SK-N-SH treated with all-trans-retinoic acid at 6 μM for 48 hours (cell line): ENCODE data around the gene ARHGAP28.

Source experiments
- ATAC-seq: fragments of 200-7000 bp; cut with Tn5 transposase; 3 replicates; pipeline ENCODE4 v1.9.1; 2020; ENCODE audit warnings: mild to moderate bottlenecking, moderate library complexity
- ARNTL ChIP-seq: fragments of 450-650 bp; formaldehyde crosslinking; IDR thresholded peaks from 2 replicates; pipeline ENCODE4 v1.5.0; 2020; ENCODE audit warnings: low read depth, mild to moderate bottlenecking, moderate library complexity, borderline replicate concordance
- BACH2 ChIP-seq: fragments of 250-450 bp; sonication (Bioruptor Pico); IDR thresholded peaks from 2 replicates; pipeline ENCODE4 v1.9.0; 2021; ENCODE audit warnings: mild to moderate bottlenecking, borderline replicate concordance
- CREB5 ChIP-seq: fragments of 250-450 bp; sonication (Bioruptor Pico); IDR thresholded peaks from 2 replicates; pipeline ENCODE4 v1.5.1; 2020; ENCODE audit warnings: low read depth, mild to moderate bottlenecking, moderate library complexity
- CSDC2 ChIP-seq: fragments of 250-450 bp; sonication (Bioruptor Pico); IDR thresholded peaks from 2 replicates; pipeline ENCODE4 v1.5.0; 2020; ENCODE audit warnings: mild to moderate bottlenecking, moderate library complexity
- CSRNP3 ChIP-seq: fragments of 250-450 bp; sonication (Bioruptor Pico); IDR thresholded peaks from 2 replicates; pipeline ENCODE4 v1.5.1; 2021; ENCODE audit warnings: mild to moderate bottlenecking, moderate library complexity
- ESRRG ChIP-seq: fragments of 250-450 bp; sonication (Bioruptor Pico); IDR thresholded peaks from 2 replicates; pipeline ENCODE4 v1.6.1; 2021; ENCODE audit warnings: mild to moderate bottlenecking
- GLIS3 ChIP-seq: fragments of 250-450 bp; sonication (Bioruptor Pico); IDR thresholded peaks from 2 replicates; pipeline ENCODE4 v1.5.0; 2020; ENCODE audit warnings: mild to moderate bottlenecking, moderate library complexity
- ISL1 ChIP-seq: fragments of 250-450 bp; sonication (Bioruptor Pico); IDR thresholded peaks from 2 replicates; pipeline ENCODE4 v2.1.2; 2022; ENCODE audit warnings: mild to moderate bottlenecking, moderate library complexity
- OSR1 ChIP-seq: fragments of 250-450 bp; sonication (Bioruptor Pico); IDR thresholded peaks from 2 replicates; pipeline ENCODE4 v1.8.0; 2022; ENCODE audit warnings: moderate library complexity, mild to moderate bottlenecking, inconsistent platforms
- POU6F1 ChIP-seq: fragments of 250-450 bp; sonication (Bioruptor Pico); IDR thresholded peaks from 2 replicates; pipeline ENCODE4 v1.8.0; 2021; ENCODE audit warnings: low read depth, mild to moderate bottlenecking, moderate library complexity, borderline replicate concordance
- PPARA ChIP-seq: fragments of 250-450 bp; sonication (Bioruptor Pico); IDR thresholded peaks from 2 replicates; pipeline ENCODE4 v1.5.0; 2020; ENCODE audit warnings: mild to moderate bottlenecking, borderline replicate concordance
- RARB ChIP-seq: fragments of 250-450 bp; sonication (Bioruptor Pico); IDR thresholded peaks from 2 replicates; pipeline ENCODE4 v1.8.0; 2021; ENCODE audit warnings: mild to moderate bottlenecking, moderate library complexity
- SNAI2 ChIP-seq: fragments of 250-450 bp; sonication (Bioruptor Pico); IDR thresholded peaks from 2 replicates; pipeline ENCODE4 v1.5.0; 2020; ENCODE audit warnings: mild to moderate bottlenecking, moderate library complexity
- TCF4 ChIP-seq: fragments of 250-450 bp; sonication (Bioruptor Pico); IDR thresholded peaks from 2 replicates; pipeline ENCODE4 v1.8.0; 2021; ENCODE audit warnings: mild to moderate bottlenecking, moderate library complexity, borderline replicate concordance
- TOX ChIP-seq: fragments of 250-450 bp; sonication (Bioruptor Pico); IDR thresholded peaks from 2 replicates; pipeline ENCODE4 v1.8.0; 2021; ENCODE audit warnings: mild to moderate bottlenecking, moderate library complexity, borderline replicate concordance
- TSHZ2 ChIP-seq: fragments of 250-450 bp; sonication (Bioruptor Pico); IDR thresholded peaks from 2 replicates; pipeline ENCODE4 v1.5.0; 2020; ENCODE audit warnings: mild to moderate bottlenecking, moderate library complexity
- ZC3H10 ChIP-seq: fragments of 250-450 bp; sonication (Bioruptor Pico); IDR thresholded peaks from 2 replicates; pipeline ENCODE4 v1.5.1; 2021; ENCODE audit warnings: mild to moderate bottlenecking, moderate library complexity
- ZFP3 ChIP-seq: fragments of 250-450 bp; sonication (Bioruptor Pico); IDR thresholded peaks from 2 replicates; pipeline ENCODE4 v1.5.0; 2020; ENCODE audit warnings: mild to moderate bottlenecking, moderate library complexity
- ZFP30 ChIP-seq: fragments of 450-650 bp; formaldehyde crosslinking; IDR thresholded peaks from 2 replicates; pipeline ENCODE4 v1.5.0; 2022; ENCODE audit warnings: mild to moderate bottlenecking, moderate library complexity
- ZNF565 ChIP-seq: fragments of 450-650 bp; formaldehyde crosslinking; conservative IDR thresholded peaks from 2 replicates; pipeline ENCODE4 v1.5.0; 2020; ENCODE audit warnings: low read depth, mild to moderate bottlenecking, moderate library complexity
- ZNF70 ChIP-seq: fragments of 450-650 bp; formaldehyde crosslinking; IDR thresholded peaks from 2 replicates; pipeline ENCODE4 v1.5.0; 2020; ENCODE audit warnings: mild to moderate bottlenecking, moderate library complexity
- ZNF8 ChIP-seq: fragments of 450-650 bp; formaldehyde crosslinking; IDR thresholded peaks from 2 replicates; pipeline ENCODE4 v1.5.0; 2020; ENCODE audit warnings: mild to moderate bottlenecking, moderate library complexity
- TF ChIP-seq, protein P1 (sequence below): fragments of 250-450 bp; sonication (Bioruptor Pico); IDR thresholded peaks from 2 replicates; pipeline ENCODE4 v1.8.0; 2020; ENCODE audit warnings: mild to moderate bottlenecking, moderate library complexity, borderline replicate concordance

ARHGAP28 gene

GRCh38 chr18:6885006-6885481 is 155.5 kb downstream of the ARHGAP28 start:
- ATAC-seq = no peak
- no peak for TF ChIP-seq ZNF565
- TF ChIP-seq SNAI2 (CRISPR knock-in tag) = no peak
- no peak for TF ChIP-seq PPARA
- no peak for TF ChIP-seq CREB5
- no peak for TF ChIP-seq ZC3H10 (CRISPR knock-in tag)
- TF ChIP-seq ZNF8 (CRISPR knock-in tag) = no peak
- TF ChIP-seq, protein P1, sequence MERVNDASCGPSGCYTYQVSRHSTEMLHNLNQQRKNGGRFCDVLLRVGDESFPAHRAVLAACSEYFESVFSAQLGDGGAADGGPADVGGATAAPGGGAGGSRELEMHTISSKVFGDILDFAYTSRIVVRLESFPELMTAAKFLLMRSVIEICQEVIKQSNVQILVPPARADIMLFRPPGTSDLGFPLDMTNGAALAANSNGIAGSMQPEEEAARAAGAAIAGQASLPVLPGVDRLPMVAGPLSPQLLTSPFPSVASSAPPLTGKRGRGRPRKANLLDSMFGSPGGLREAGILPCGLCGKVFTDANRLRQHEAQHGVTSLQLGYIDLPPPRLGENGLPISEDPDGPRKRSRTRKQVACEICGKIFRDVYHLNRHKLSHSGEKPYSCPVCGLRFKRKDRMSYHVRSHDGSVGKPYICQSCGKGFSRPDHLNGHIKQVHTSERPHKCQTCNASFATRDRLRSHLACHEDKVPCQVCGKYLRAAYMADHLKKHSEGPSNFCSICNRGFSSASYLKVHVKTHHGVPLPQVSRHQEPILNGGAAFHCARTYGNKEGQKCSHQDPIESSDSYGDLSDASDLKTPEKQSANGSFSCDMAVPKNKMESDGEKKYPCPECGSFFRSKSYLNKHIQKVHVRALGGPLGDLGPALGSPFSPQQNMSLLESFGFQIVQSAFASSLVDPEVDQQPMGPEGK = no peak
- no peak for TF ChIP-seq RARB (CRISPR knock-in tag)
- no peak for TF ChIP-seq ARNTL (CRISPR knock-in tag)
- no peak for TF ChIP-seq ZFP30 (CRISPR knock-in tag)
- TF ChIP-seq GLIS3 (CRISPR knock-in tag) = no peak
- no peak for TF ChIP-seq CSRNP3 (CRISPR knock-in tag)
- TF ChIP-seq TCF4 (CRISPR knock-in tag) = no peak
- no peak for TF ChIP-seq ISL1
- TF ChIP-seq OSR1 (CRISPR knock-in tag) = no peak
- TF ChIP-seq, all 23 proteins: peak for 0

DNA sequence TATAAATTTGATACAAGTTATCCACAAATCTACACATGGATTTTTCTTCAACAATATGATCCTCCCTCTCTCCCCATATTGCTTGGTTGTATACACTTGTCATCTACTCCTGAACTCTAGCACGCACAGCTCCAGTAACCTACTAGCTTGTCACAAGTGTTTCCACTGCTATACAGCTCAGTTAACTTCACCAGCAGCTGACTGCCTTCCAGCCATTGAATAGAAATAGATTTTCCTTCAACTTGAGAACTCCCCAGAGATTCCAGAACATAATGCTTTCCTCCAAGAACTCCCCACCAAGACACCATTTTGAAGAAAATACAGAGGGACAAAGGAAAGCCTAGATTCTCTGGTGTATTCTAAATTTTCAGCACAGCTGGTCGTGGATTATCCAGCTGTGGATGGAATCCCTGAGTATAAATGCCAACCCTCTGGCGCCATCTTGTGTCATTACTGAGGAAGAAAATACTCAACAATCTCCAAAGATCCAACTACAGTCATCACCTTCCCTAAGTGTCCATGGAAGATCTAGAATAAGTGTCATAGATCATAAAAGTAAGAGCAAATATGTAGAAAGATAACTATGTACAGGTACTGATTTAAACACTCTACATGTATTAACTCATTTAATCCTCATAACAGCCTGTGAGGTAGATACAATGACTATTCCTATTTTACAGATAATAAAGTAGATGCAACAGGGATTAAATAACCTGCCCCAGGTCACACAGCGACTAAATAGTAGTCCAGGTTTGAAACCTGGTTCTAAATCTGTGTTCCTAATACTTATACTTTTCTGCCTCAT is 156.7 kb downstream of the ARHGAP28 start:
- peak; percentile 77; the same call in 2 of the 3 replicates for ATAC-seq
- TF ChIP-seq ZNF8 (CRISPR knock-in tag) (no peak), POU6F1 (CRISPR knock-in tag) (no peak), ISL1 (no peak), TOX (no peak), ARNTL (CRISPR knock-in tag) (no peak), ESRRG (CRISPR knock-in tag) (no peak), TSHZ2 (CRISPR knock-in tag) (no peak)

- no peak for ATAC-seq
- no peak for TF ChIP-seq ZFP30 (CRISPR knock-in tag)
- TF ChIP-seq RARB (CRISPR knock-in tag) = no peak
- no peak for TF ChIP-seq CSDC2
- TF ChIP-seq ZNF70 (CRISPR knock-in tag) = no peak
- TF ChIP-seq TSHZ2 (CRISPR knock-in tag) = no peak
- TF ChIP-seq ZFP3 (CRISPR knock-in tag) = no peak
- TF ChIP-seq ZNF8 (CRISPR knock-in tag) = no peak
- TF ChIP-seq ARNTL (CRISPR knock-in tag) = no peak
- no peak for TF ChIP-seq ZNF565
- TF ChIP-seq, protein P1 = no peak
- no peak for TF ChIP-seq SNAI2 (CRISPR knock-in tag)
- no peak for TF ChIP-seq BACH2
Measured at GRCh38 chr18:6886797-6887330, 157.3 kb downstream of the ARHGAP28 start.
